ENCODE measurements around the gene C16orf96. TPM values are rescaled to one million over a fixed set of nuclear protein-coding genes. Genes with fewer than 3 reads are reported as not detected.

Gene C16orf96
- total RNA-seq, 1 donor from 2014 or later: not detected

- H3K4me3 ChIP-seq (ENCODE audit: low read depth, low read length): no peak overlapping the region
- peaks cover 10% of the 10 kb centered on the region for H3K36me3 ChIP-seq (ENCODE audit: control insufficient read depth, insufficient read depth, low read length)
- TF ChIP-seq CTCF (IDR thresholded peaks at IDR 0.05; ENCODE audit: insufficient read depth, low read length, severe bottlenecking): no peak
- no peaks in the 10 kb centered on the region for H3K27me3 ChIP-seq (ENCODE audit: control insufficient read depth, insufficient read depth, low read length)
- no peak for DNase-seq (ENCODE audit: low read depth)
- no peak for FAIRE-seq
These were observed 77.9 kb downstream of the C16orf96 start for GRCh38 chr16:4633910-4634635.

GRCh38 chr16:4634768-4635167 lies 78.6 kb downstream of the C16orf96 start:
- no peak for DNase-seq (ENCODE audit: low read depth)
- no peaks in the 10 kb centered on the region for H3K27me3 ChIP-seq (ENCODE audit: control insufficient read depth, insufficient read depth, low read length)
- H3K4me3 ChIP-seq (ENCODE audit: low read depth, low read length): no peak overlapping the region
- no peak for FAIRE-seq
- H3K36me3 ChIP-seq (ENCODE audit: control insufficient read depth, insufficient read depth, low read length): peaks cover 11% of the 10 kb centered on the region
- no peak for TF ChIP-seq CTCF (IDR thresholded peaks at IDR 0.05; ENCODE audit: insufficient read depth, low read length, severe bottlenecking)

- TF ChIP-seq CTCF (IDR thresholded peaks at IDR 0.05; ENCODE audit: insufficient read depth, low read length, severe bottlenecking): no peak
- H3K27me3 ChIP-seq (ENCODE audit: control insufficient read depth, insufficient read depth, low read length): no peaks in the 10 kb centered on the region
- H3K36me3 ChIP-seq (ENCODE audit: control insufficient read depth, insufficient read depth, low read length): peaks cover 11% of the 10 kb centered on the region
- FAIRE-seq (no peak), DNase-seq (ENCODE audit: low read depth) (no peak)
- no peak overlapping the region for H3K4me3 ChIP-seq (ENCODE audit: low read depth, low read length)
These were observed 80.1 kb downstream of the C16orf96 start for GRCh38 chr16:4636196-4636595.

- DNase-seq (ENCODE audit: low read depth): no peak
- FAIRE-seq: no peak
- no peak overlapping the region for H3K4me3 ChIP-seq (ENCODE audit: low read depth, low read length)
- H3K36me3 ChIP-seq (ENCODE audit: control insufficient read depth, insufficient read depth, low read length): peaks cover 11% of the 10 kb centered on the region
- no peak for TF ChIP-seq CTCF (IDR thresholded peaks at IDR 0.05; ENCODE audit: insufficient read depth, low read length, severe bottlenecking)
- H3K27me3 ChIP-seq (ENCODE audit: control insufficient read depth, insufficient read depth, low read length): no peaks in the 10 kb centered on the region
These were observed 81.5 kb downstream of the C16orf96 start for GRCh38 chr16:4637501-4638166.

GRCh38 chr16:4639899-4640509 lies 83.9 kb downstream of the C16orf96 start:
- H3K4me3 ChIP-seq (ENCODE audit: low read depth, low read length): no peak overlapping the region
- TF ChIP-seq CTCF (IDR thresholded peaks at IDR 0.05; ENCODE audit: insufficient read depth, low read length, severe bottlenecking): no peak
- DNase-seq (ENCODE audit: low read depth) (no peak), FAIRE-seq (no peak)
- H3K36me3 ChIP-seq (ENCODE audit: control insufficient read depth, insufficient read depth, low read length): peaks cover 7% of the 10 kb centered on the region
- no peaks in the 10 kb centered on the region for H3K27me3 ChIP-seq (ENCODE audit: control insufficient read depth, insufficient read depth, low read length)

Measured in bronchial epithelial cell (primary cell).